ENCODE measurements around the gene KIF1A.

DNA sequence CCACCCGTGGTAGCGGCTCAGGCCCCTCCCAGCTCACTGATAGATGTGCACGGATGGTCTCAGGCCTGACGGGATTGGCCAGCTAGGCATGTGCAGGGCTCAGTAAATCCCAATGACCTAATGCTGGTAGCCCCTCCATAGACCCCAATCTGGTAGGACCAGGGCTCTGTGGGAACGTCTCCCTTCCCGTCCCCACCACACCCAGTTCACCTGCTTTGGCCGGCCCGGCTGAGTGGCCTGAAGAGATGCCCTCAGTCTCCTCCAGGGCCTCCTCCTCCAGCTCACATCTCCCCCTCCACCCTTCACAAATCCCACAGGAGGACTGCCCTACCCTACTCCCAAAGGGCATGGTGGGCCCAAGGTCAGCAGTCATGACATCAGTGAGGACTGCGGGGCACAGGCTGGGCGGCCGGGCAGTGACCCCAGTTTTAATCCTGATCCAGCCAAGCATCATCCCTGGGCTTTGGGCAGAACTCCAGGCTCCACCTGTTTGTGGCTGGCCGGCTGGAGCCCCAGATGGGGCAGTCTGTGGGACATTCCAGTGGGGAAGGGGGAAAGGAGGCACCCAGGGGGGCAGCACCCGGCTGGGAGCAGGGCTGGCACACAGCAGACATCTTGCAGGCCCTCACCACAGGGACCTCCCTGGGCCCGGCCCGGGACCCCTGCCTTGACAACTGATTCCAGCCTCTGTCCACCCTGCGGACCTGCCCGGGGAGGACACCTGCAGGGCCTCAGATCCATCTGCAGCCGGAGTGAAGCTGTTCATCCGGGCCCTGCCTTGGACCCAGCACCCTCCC is 2.3 kb downstream of the KIF1A start:
- TF ChIP-seq, protein P1, sequence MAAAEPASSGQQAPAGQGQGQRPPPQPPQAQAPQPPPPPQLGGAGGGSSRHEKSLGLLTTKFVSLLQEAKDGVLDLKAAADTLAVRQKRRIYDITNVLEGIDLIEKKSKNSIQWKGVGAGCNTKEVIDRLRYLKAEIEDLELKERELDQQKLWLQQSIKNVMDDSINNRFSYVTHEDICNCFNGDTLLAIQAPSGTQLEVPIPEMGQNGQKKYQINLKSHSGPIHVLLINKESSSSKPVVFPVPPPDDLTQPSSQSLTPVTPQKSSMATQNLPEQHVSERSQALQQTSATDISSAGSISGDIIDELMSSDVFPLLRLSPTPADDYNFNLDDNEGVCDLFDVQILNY (CRISPR knock-in tag; IDR thresholded peaks at IDR 0.05): no peak
- no peak for TF ChIP-seq JUN (CRISPR knock-in tag; IDR thresholded peaks at IDR 0.05)
- no peak for TF ChIP-seq ESRRA (CRISPR knock-in tag; IDR thresholded peaks at IDR 0.05; ENCODE audit: borderline replicate concordance)
- TF ChIP-seq, protein P2, sequence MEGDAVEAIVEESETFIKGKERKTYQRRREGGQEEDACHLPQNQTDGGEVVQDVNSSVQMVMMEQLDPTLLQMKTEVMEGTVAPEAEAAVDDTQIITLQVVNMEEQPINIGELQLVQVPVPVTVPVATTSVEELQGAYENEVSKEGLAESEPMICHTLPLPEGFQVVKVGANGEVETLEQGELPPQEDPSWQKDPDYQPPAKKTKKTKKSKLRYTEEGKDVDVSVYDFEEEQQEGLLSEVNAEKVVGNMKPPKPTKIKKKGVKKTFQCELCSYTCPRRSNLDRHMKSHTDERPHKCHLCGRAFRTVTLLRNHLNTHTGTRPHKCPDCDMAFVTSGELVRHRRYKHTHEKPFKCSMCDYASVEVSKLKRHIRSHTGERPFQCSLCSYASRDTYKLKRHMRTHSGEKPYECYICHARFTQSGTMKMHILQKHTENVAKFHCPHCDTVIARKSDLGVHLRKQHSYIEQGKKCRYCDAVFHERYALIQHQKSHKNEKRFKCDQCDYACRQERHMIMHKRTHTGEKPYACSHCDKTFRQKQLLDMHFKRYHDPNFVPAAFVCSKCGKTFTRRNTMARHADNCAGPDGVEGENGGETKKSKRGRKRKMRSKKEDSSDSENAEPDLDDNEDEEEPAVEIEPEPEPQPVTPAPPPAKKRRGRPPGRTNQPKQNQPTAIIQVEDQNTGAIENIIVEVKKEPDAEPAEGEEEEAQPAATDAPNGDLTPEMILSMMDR (IDR thresholded peaks at IDR 0.05): no peak
- no peak for TF ChIP-seq FOXK1 (CRISPR knock-in tag; IDR thresholded peaks at IDR 0.05)
- TF ChIP-seq GABPB1 (CRISPR knock-in tag; IDR thresholded peaks at IDR 0.05): no peak
- no peak for TF ChIP-seq ATF1 (CRISPR knock-in tag; IDR thresholded peaks at IDR 0.05)
- TF ChIP-seq, protein P3, sequence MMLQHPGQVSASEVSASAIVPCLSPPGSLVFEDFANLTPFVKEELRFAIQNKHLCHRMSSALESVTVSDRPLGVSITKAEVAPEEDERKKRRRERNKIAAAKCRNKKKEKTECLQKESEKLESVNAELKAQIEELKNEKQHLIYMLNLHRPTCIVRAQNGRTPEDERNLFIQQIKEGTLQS (CRISPR knock-in tag; conservative IDR thresholded peaks at IDR 0.05): no peak
- TF ChIP-seq, protein P4, sequence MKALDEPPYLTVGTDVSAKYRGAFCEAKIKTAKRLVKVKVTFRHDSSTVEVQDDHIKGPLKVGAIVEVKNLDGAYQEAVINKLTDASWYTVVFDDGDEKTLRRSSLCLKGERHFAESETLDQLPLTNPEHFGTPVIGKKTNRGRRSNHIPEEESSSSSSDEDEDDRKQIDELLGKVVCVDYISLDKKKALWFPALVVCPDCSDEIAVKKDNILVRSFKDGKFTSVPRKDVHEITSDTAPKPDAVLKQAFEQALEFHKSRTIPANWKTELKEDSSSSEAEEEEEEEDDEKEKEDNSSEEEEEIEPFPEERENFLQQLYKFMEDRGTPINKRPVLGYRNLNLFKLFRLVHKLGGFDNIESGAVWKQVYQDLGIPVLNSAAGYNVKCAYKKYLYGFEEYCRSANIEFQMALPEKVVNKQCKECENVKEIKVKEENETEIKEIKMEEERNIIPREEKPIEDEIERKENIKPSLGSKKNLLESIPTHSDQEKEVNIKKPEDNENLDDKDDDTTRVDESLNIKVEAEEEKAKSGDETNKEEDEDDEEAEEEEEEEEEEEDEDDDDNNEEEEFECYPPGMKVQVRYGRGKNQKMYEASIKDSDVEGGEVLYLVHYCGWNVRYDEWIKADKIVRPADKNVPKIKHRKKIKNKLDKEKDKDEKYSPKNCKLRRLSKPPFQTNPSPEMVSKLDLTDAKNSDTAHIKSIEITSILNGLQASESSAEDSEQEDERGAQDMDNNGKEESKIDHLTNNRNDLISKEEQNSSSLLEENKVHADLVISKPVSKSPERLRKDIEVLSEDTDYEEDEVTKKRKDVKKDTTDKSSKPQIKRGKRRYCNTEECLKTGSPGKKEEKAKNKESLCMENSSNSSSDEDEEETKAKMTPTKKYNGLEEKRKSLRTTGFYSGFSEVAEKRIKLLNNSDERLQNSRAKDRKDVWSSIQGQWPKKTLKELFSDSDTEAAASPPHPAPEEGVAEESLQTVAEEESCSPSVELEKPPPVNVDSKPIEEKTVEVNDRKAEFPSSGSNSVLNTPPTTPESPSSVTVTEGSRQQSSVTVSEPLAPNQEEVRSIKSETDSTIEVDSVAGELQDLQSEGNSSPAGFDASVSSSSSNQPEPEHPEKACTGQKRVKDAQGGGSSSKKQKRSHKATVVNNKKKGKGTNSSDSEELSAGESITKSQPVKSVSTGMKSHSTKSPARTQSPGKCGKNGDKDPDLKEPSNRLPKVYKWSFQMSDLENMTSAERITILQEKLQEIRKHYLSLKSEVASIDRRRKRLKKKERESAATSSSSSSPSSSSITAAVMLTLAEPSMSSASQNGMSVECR (CRISPR knock-in tag; IDR thresholded peaks at IDR 0.05; ENCODE audit: borderline replicate concordance): no peak
- TF ChIP-seq, protein P5, sequence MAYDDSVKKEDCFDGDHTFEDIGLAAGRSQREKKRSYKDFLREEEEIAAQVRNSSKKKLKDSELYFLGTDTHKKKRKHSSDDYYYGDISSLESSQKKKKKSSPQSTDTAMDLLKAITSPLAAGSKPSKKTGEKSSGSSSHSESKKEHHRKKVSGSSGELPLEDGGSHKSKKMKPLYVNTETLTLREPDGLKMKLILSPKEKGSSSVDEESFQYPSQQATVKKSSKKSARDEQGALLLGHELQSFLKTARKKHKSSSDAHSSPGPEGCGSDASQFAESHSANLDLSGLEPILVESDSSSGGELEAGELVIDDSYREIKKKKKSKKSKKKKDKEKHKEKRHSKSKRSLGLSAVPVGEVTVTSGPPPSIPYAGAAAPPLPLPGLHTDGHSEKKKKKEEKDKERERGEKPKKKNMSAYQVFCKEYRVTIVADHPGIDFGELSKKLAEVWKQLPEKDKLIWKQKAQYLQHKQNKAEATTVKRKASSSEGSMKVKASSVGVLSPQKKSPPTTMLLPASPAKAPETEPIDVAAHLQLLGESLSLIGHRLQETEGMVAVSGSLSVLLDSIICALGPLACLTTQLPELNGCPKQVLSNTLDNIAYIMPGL (CRISPR knock-in tag; IDR thresholded peaks at IDR 0.05): no peak
- TF ChIP-seq, protein P6, sequence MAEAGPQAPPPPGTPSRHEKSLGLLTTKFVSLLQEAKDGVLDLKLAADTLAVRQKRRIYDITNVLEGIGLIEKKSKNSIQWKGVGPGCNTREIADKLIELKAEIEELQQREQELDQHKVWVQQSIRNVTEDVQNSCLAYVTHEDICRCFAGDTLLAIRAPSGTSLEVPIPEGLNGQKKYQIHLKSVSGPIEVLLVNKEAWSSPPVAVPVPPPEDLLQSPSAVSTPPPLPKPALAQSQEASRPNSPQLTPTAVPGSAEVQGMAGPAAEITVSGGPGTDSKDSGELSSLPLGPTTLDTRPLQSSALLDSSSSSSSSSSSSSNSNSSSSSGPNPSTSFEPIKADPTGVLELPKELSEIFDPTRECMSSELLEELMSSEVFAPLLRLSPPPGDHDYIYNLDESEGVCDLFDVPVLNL (CRISPR knock-in tag; IDR thresholded peaks at IDR 0.05; ENCODE audit: borderline replicate concordance, low read depth): no peak
- TF ChIP-seq, protein P7, sequence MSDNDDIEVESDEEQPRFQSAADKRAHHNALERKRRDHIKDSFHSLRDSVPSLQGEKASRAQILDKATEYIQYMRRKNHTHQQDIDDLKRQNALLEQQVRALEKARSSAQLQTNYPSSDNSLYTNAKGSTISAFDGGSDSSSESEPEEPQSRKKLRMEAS (CRISPR knock-in tag; IDR thresholded peaks at IDR 0.05): no peak
- TF ChIP-seq, protein P8, sequence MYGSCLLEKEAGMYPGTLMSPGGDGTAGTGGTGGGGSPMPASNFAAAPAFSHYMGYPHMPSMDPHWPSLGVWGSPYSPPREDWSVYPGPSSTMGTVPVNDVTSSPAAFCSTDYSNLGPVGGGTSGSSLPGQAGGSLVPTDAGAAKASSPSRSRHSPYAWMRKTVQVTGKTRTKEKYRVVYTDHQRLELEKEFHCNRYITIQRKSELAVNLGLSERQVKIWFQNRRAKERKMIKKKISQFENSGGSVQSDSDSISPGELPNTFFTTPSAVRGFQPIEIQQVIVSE (CRISPR knock-in tag; IDR thresholded peaks at IDR 0.05; ENCODE audit: borderline replicate concordance): no peak
